OCI-LY7 (cell line): ENCODE measurements around the gene SORBS2. TPM values are rescaled to one million over a fixed set of nuclear protein-coding genes. Genes with fewer than 3 reads are reported as not detected.

Experiments used
- BruUV-seq: library from RNA; stranded (reverse); fragments of 400-500 nt; replicated peaks from 2 replicates; lab custom pipeline; 2021; lab: Mats Ljungman, UMichigan
- CTCF ChIA-PET: fragments of 300-600 bp; sonication (Branson Sonifier 250); formaldehyde crosslinking; loops from one replicate; lab custom pipeline; 2022; ENCODE audit warnings: antibody characterized with exemption; ENCODE audit not compliant: unreplicated experiment; lab: Charles Lee
- POLR2A ChIA-PET: fragments of 300-600 bp; sonication (Branson Sonifier 250); formaldehyde crosslinking; loops from one replicate; lab custom pipeline; 2022; ENCODE audit warnings: antibody characterized with exemption; lab: Charles Lee
- DNase-seq: peaks from one replicate; pipeline ENCODE4 v3.0.0-alpha.2; 2015; ENCODE audit warnings: low spot score
- H2AFZ ChIP-seq: fragments of 200-600 bp; sonication (generic), shearing (Covaris generic); 2 replicates; pipeline ENCODE4 v1.6.1; 2014; ENCODE audit warnings: mild to moderate bottlenecking, antibody characterized with exemption, low read length, moderate library complexity
- H3K27ac ChIP-seq: fragments of 200-600 bp; sonication (generic); 2 replicates; pipeline ENCODE4 v1.5.1; 2014; ENCODE audit warnings: mixed run types, low read depth, mild to moderate bottlenecking, moderate library complexity, low read length, inconsistent platforms; ENCODE audit not compliant: poor library complexity, severe bottlenecking
- H3K36me3 ChIP-seq: fragments of 200-600 bp; sonication (generic); 2 replicates; pipeline ENCODE4 v1.6.1; 2014; ENCODE audit warnings: mild to moderate bottlenecking, antibody characterized with exemption, low read length, moderate library complexity, mixed read lengths; ENCODE audit not compliant: insufficient read depth
- H3K4me1 ChIP-seq: fragments of 200-600 bp; sonication (generic); 2 replicates; pipeline ENCODE4 v1.5.1; 2014; ENCODE audit warnings: mild to moderate bottlenecking, low read length; ENCODE audit not compliant: insufficient read depth, poor library complexity, severe bottlenecking
- H3K4me2 ChIP-seq: fragments of 200-600 bp; sonication (generic); 2 replicates; pipeline ENCODE4 v1.6.1; 2014; ENCODE audit warnings: mild to moderate bottlenecking, low read length
- H3K4me3 ChIP-seq: fragments of 200-600 bp; sonication (generic); 2 replicates; pipeline ENCODE4 v1.5.1; 2014; ENCODE audit warnings: mild to moderate bottlenecking, low read depth, low read length; ENCODE audit not compliant: poor library complexity, severe bottlenecking
- H3K79me2 ChIP-seq: fragments of 200-600 bp; sonication (generic); 2 replicates; pipeline ENCODE4 v1.6.1; 2016; ENCODE audit warnings: low read depth, mild to moderate bottlenecking, low read length, moderate library complexity, mixed read lengths; ENCODE audit not compliant: insufficient read depth
- H3K9me2 ChIP-seq: fragments of 200-600 bp; sonication (generic); 2 replicates; pipeline ENCODE4 v1.6.1; 2016; ENCODE audit warnings: mild to moderate bottlenecking, low read length, mixed read lengths; ENCODE audit not compliant: insufficient read depth
- H3K9me3 ChIP-seq: fragments of 200-600 bp; sonication (generic); 2 replicates; pipeline ENCODE4 v1.6.1; 2014; ENCODE audit warnings: mild to moderate bottlenecking, mixed run types, low read length, mixed read lengths
- H4K20me1 ChIP-seq: fragments of 200-600 bp; sonication (generic); 2 replicates; pipeline ENCODE4 v1.6.1; 2014; ENCODE audit warnings: mild to moderate bottlenecking, antibody characterized with exemption, low read length, moderate library complexity, mixed read lengths; ENCODE audit not compliant: insufficient read depth
- EZH2phosphoT487 ChIP-seq: fragments of 200-600 bp; sonication (generic); IDR thresholded peaks from 2 replicates; pipeline ENCODE4 v1.6.1; 2018; ENCODE audit warnings: low read depth, borderline replicate concordance, mild to moderate bottlenecking, mixed run types, antibody characterized with exemption, low read length, moderate library complexity, mixed read lengths
- intact Hi-C: fragments of 100-400 bp; cut with micrococcal nuclease; formaldehyde crosslinking; loops from one replicate; pipeline ENCODE4 v1.10.0; 2022; ENCODE audit not compliant: unreplicated experiment
- total RNA-seq, 2 experiments: library from RNA; depleted of rRNA in 1 of 2; stranded (reverse); fragments of >200 nt in 1 of 2; shearing (Covaris generic) in 1 of 2; gene quantifications; 2 replicates each; pipeline ENCODE4 v1.2.3, GENCODE V29; 2014 to 2022
- TF ChIP-seq, protein P1 (sequence below): fragments of 200-600 bp; sonication (generic); conservative IDR thresholded peaks from 2 replicates; pipeline ENCODE4 v1.5.1; 2014; ENCODE audit warnings: mild to moderate bottlenecking, antibody characterized with exemption, low read length, moderate library complexity, mixed read lengths

Gene SORBS2
- total RNA-seq, 2 experiments from 2014 or later, result 33.2 to 43.5 TPM

DNA sequence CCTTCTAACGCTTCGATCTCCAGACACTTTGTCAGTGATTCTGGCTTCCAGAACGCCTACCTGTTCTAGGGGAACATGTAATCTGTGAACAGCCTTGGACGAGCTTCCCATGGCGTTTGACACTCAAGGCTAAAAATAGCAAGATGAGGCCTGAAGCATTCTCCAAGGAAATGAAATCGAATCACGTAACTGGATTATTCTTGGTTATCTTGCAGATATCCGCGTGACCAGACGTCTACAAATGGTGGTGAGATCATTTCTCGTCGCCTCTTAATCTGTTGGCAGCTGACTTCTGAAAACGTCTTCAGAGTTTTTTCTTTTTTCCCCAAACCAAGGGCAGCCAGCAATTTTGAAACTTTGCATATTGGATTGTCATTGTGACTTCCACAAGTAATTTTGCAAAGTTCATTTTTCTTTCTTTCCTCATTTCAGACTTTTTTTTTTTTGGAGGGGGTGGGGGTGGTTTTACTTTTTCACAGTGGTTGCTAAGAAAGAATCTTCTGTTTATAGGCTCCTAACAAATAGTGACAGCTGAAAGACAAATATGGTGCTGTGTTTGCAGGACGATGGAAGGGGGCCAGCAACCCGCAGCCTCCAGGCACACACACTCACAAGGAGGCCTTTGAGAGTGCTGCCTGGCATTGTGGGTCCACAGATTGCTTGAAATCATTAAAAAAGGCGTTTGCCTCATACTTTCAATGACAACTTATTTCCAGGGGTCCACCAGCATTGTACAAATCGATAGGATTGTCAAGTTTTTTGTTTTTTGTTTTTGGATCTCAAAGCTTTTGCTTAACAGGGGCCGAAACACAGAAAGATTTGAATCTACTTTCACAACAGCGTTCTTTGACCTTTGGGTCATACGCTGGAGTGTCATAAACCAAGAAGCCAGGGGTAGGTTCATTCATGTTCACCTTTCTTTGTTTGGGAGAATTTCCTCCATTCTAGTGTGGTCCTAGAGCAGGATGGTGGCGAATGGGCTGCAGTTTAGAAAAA is 244.3 kb downstream of the SORBS2 start:
- no peaks in the 10 kb centered on the region for H3K9me3 ChIP-seq
- TF ChIP-seq, protein P1, sequence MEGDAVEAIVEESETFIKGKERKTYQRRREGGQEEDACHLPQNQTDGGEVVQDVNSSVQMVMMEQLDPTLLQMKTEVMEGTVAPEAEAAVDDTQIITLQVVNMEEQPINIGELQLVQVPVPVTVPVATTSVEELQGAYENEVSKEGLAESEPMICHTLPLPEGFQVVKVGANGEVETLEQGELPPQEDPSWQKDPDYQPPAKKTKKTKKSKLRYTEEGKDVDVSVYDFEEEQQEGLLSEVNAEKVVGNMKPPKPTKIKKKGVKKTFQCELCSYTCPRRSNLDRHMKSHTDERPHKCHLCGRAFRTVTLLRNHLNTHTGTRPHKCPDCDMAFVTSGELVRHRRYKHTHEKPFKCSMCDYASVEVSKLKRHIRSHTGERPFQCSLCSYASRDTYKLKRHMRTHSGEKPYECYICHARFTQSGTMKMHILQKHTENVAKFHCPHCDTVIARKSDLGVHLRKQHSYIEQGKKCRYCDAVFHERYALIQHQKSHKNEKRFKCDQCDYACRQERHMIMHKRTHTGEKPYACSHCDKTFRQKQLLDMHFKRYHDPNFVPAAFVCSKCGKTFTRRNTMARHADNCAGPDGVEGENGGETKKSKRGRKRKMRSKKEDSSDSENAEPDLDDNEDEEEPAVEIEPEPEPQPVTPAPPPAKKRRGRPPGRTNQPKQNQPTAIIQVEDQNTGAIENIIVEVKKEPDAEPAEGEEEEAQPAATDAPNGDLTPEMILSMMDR, result no peak
- TF ChIP-seq EZH2phosphoT487, result no peak
- DNase-seq, result no peak
- H3K36me3 ChIP-seq, result no peaks in the 10 kb centered on the region
- CTCF ChIA-PET, result no interaction called here
- H3K4me1 ChIP-seq, result no peaks in the 10 kb centered on the region
- H4K20me1 ChIP-seq, result no peaks in the 10 kb centered on the region
- no peak overlapping the region for H3K4me2 ChIP-seq
- no TSS peak for BruUV-seq
- H3K79me2 ChIP-seq, result no peaks in the 10 kb centered on the region
- no peak overlapping the region for H3K27ac ChIP-seq
- H3K4me3 ChIP-seq, result no peak overlapping the region
- intact Hi-C loops, result no loop called here
- no peaks in the 10 kb centered on the region for H3K9me2 ChIP-seq
- POLR2A ChIA-PET, result interaction anchor here (0.6 to 1.2 kb wide), 4 partner anchors 10 to 735 kb away, joined by 3 to 6 read pairs (median 5); no protein-coding TSS in a partner anchor
- H2AFZ ChIP-seq, result no peak overlapping the region

DNA sequence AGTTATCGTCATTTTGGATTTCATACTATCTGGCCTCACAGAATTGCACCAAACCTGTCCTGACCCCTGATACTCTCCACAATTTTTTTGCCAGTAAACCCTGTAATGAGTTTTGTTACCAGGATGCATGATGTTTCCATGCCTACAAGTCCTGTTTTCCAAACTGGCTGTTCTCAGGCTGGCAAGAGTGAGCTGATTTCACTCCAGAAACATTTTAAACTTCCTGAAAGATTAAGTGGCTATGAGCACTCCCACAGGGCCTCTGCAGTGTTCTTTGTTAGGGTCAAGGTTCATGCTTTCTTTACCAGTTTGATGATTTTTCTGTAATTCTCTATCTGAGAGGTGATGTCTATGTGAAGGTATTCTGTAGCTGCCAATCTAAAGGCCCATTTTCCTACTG is 245.0 kb downstream of the SORBS2 start:
- no peaks in the 10 kb centered on the region for H3K4me1 ChIP-seq
- ChIA-PET CTCF (no interaction called here), POLR2A (interaction anchor here (0.6 to 0.9 kb wide), 3 partner anchors 52 to 736 kb away, joined by 3 to 6 read pairs (median 5); no protein-coding TSS in a partner anchor)
- no peaks in the 10 kb centered on the region for H3K36me3 ChIP-seq
- H2AFZ ChIP-seq, result no peak overlapping the region
- no peaks in the 10 kb centered on the region for H3K9me3 ChIP-seq
- TF ChIP-seq EZH2phosphoT487, result no peak
- TF ChIP-seq, protein P1, result no peak
- BruUV-seq, result no TSS peak
- no peaks in the 10 kb centered on the region for H4K20me1 ChIP-seq
- no peak overlapping the region for H3K4me3 ChIP-seq
- no peak for DNase-seq
- no peaks in the 10 kb centered on the region for H3K9me2 ChIP-seq
- H3K27ac ChIP-seq, result no peak overlapping the region
- H3K79me2 ChIP-seq, result no peaks in the 10 kb centered on the region
- intact Hi-C loops, result no loop called here
- H3K4me2 ChIP-seq, result no peak overlapping the region

DNA sequence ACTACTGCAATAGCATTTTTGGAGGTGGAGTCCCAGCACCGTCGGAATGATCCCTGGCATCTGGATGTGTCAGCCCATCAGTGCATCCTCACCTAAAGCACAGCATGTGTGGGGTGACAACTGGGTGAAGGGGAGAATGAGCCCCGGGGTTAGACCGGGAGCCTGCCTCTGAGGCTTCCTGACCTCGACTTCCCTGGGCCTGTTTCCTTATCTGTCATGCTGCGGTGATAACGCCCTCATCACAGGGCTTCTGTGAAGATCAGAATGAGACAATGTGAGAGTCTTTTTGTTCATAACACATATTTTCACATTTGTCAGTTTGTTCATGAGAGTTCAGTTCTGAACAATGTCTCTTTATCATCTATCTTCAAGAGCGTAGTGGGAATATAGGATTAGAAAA is 245.6 kb downstream of the SORBS2 start:
- DNase-seq, result no peak
- H3K4me3 ChIP-seq, result no peak overlapping the region
- no peaks in the 10 kb centered on the region for H3K36me3 ChIP-seq
- H3K9me3 ChIP-seq, result no peaks in the 10 kb centered on the region
- H3K4me2 ChIP-seq, result no peak overlapping the region
- ChIA-PET POLR2A (interaction anchor here (0.9 kb wide), 1 partner anchor 52 kb away, joined by 3 read pairs; no protein-coding TSS in a partner anchor), CTCF (no interaction called here)
- no peak overlapping the region for H3K27ac ChIP-seq
- H4K20me1 ChIP-seq, result no peaks in the 10 kb centered on the region
- intact Hi-C loops, result no loop called here
- no peaks in the 10 kb centered on the region for H3K9me2 ChIP-seq
- no peaks in the 10 kb centered on the region for H3K79me2 ChIP-seq
- no TSS peak for BruUV-seq
- TF ChIP-seq, protein P1, result no peak
- no peak for TF ChIP-seq EZH2phosphoT487
- no peaks in the 10 kb centered on the region for H3K4me1 ChIP-seq
- H2AFZ ChIP-seq, result no peak overlapping the region
